PC-9 (cell line): Measurements from ENCODE around the gene PRM3. TPM values are rescaled to one million over a fixed set of nuclear protein-coding genes. Genes with fewer than 3 reads are reported as not detected.

ENCODE experiments used
- BruUV-seq: library from RNA; stranded (reverse); fragments of 400-500 nt; replicated peaks from 2 replicates; lab custom pipeline; 2021; lab: Mats Ljungman, UMichigan
- CTCF ChIA-PET: fragments of 300-600 bp; sonication (Branson Sonifier 250); formaldehyde crosslinking; loops from one replicate; lab custom pipeline; 2022; ENCODE audit warnings: antibody characterized with exemption; lab: Charles Lee
- POLR2A ChIA-PET: fragments of 300-600 bp; sonication (Branson Sonifier 250); formaldehyde crosslinking; loops from one replicate; lab custom pipeline; 2022; ENCODE audit warnings: antibody characterized with exemption; ENCODE audit not compliant: unreplicated experiment; lab: Charles Lee
- DNase-seq, 2 experiments: peaks; one replicate each; pipeline versions ENCODE4 v3.0.0 to v3.0.0-alpha.2; 2015 to 2022; ENCODE audit warnings: mixed read lengths in 1 of 2
- H2AFZ ChIP-seq: fragments of 200-600 bp; sonication (generic); 2 replicates; pipeline ENCODE4 v1.8.1; 2017; ENCODE audit warnings: antibody characterized with exemption
- H3F3A ChIP-seq: fragments of 200-600 bp; sonication (generic); 2 replicates; pipeline ENCODE4 v1.8.1; 2017; ENCODE audit warnings: antibody characterized with exemption, mild to moderate bottlenecking, low read depth; ENCODE audit not compliant: insufficient read depth
- H3K27ac ChIP-seq: fragments of 200-600 bp; sonication (generic); 2 replicates; pipeline ENCODE4 v1.6.1; 2016; ENCODE audit warnings: mixed run types
- H3K27me3 ChIP-seq: fragments of 200-600 bp; sonication (generic); 2 replicates; pipeline ENCODE4 v1.6.1; 2016; ENCODE audit warnings: low read depth, mixed run types; ENCODE audit not compliant: insufficient read depth
- H3K36me3 ChIP-seq: fragments of 200-600 bp; sonication (generic); 2 replicates; pipeline ENCODE4 v1.6.1; 2016; ENCODE audit warnings: low read depth, mixed run types
- H3K4me1 ChIP-seq: fragments of 200-600 bp; sonication (generic); replicated peaks from 2 replicates; pipeline ENCODE4 v1.6.1; 2016; ENCODE audit warnings: mixed run types; ENCODE audit not compliant: insufficient read depth
- H3K4me2 ChIP-seq: fragments of 200-600 bp; sonication (generic); 2 replicates; pipeline ENCODE4 v1.6.1; 2017; ENCODE audit warnings: mixed run types
- H3K4me3 ChIP-seq: fragments of 200-600 bp; sonication (generic); 2 replicates; pipeline ENCODE4 v1.6.1; 2016; ENCODE audit warnings: mixed run types
- H3K79me2 ChIP-seq: fragments of 200-600 bp; sonication (generic); 2 replicates; pipeline ENCODE4 v1.6.1; 2017; ENCODE audit warnings: low read depth, mixed run types
- H3K9me2 ChIP-seq: fragments of 200-600 bp; sonication (generic); 2 replicates; pipeline ENCODE4 v1.8.1; 2017; ENCODE audit warnings: mild to moderate bottlenecking; ENCODE audit not compliant: insufficient read depth
- H3K9me3 ChIP-seq: fragments of 200-600 bp; sonication (generic); 2 replicates; pipeline ENCODE4 v1.8.1; 2016; ENCODE audit warnings: low read depth; ENCODE audit not compliant: insufficient read depth
- H4K20me1 ChIP-seq: fragments of 200-600 bp; sonication (generic); 2 replicates; pipeline ENCODE4 v1.8.1; 2017; ENCODE audit not compliant: insufficient read depth
- CTCF ChIP-seq: fragments of 200-600 bp; sonication (generic); conservative IDR thresholded peaks from 2 replicates; pipeline ENCODE4 v1.6.1; 2017; ENCODE audit warnings: mixed run types, antibody characterized with exemption, mild to moderate bottlenecking, moderate library complexity
- EZH2 ChIP-seq: fragments of 200-600 bp; sonication (generic); IDR thresholded peaks from 2 replicates; pipeline ENCODE4 v1.8.0; 2017; ENCODE audit warnings: antibody characterized with exemption, low read depth
- intact Hi-C: fragments of 100-400 bp; cut with micrococcal nuclease; formaldehyde crosslinking; loops from one replicate; pipeline ENCODE4 v1.10.0; 2022; ENCODE audit not compliant: unreplicated experiment
- total RNA-seq: library from RNA; stranded (reverse); gene quantifications from 2 replicates; pipeline ENCODE4 v1.2.3, GENCODE V29; 2021

Gene PRM3
- total RNA-seq, 1 experiment from 2014 or later: not detected

GRCh38 chr16:11232302-11232851 is 41.1 kb downstream of the PRM3 start:
- intact Hi-C loops: no loop called here
- BruUV-seq: no TSS peak
- Histone ChIP-seq H3K27ac (no peak overlapping the region), H3K4me1 (no peaks in the 10 kb centered on the region), H3K4me3 (no peak overlapping the region), H3K79me2 (no peaks in the 10 kb centered on the region), H3K9me2 (no peaks in the 10 kb centered on the region), H2AFZ (no peak overlapping the region), H3F3A (peaks cover 7% of the 10 kb centered on the region; the same call in 1 of the 2 replicates), H3K36me3 (no peaks in the 10 kb centered on the region), H3K27me3 (no peaks in the 10 kb centered on the region), H3K9me3 (no peaks in the 10 kb centered on the region), H3K4me2 (no peak overlapping the region), H4K20me1 (no peaks in the 10 kb centered on the region)
- TF ChIP-seq CTCF: no peak
- CTCF ChIA-PET: no interaction called here
- POLR2A ChIA-PET: no interaction called here
- no peak for DNase-seq

- TF ChIP-seq EZH2: no peak
- TF ChIP-seq CTCF: no peak
- H3F3A ChIP-seq: peaks cover 7% of the 10 kb centered on the region; the same call in 1 of the 2 replicates
- no peak overlapping the region for H3K27ac ChIP-seq
- DNase-seq: no peak
- POLR2A ChIA-PET: no interaction called here
- H4K20me1 ChIP-seq: no peaks in the 10 kb centered on the region
- no peaks in the 10 kb centered on the region for H3K4me1 ChIP-seq
- H3K79me2 ChIP-seq: no peaks in the 10 kb centered on the region
- CTCF ChIA-PET: no interaction called here
- H3K27me3 ChIP-seq: no peaks in the 10 kb centered on the region
- no TSS peak for BruUV-seq
- intact Hi-C loops: no loop called here
- H3K9me2 ChIP-seq: no peaks in the 10 kb centered on the region
- no peak overlapping the region for H3K4me2 ChIP-seq
- H3K36me3 ChIP-seq: no peaks in the 10 kb centered on the region
- no peak overlapping the region for H2AFZ ChIP-seq
- H3K4me3 ChIP-seq: no peak overlapping the region
- no peaks in the 10 kb centered on the region for H3K9me3 ChIP-seq
These were observed 42.0 kb downstream of the PRM3 start for GRCh38 chr16:11231367-11231970.

- BruUV-seq: no TSS peak
- H2AFZ ChIP-seq: no peak overlapping the region
- H3K9me3 ChIP-seq: no peaks in the 10 kb centered on the region
- H3K36me3 ChIP-seq: no peaks in the 10 kb centered on the region
- no peaks in the 10 kb centered on the region for H4K20me1 ChIP-seq
- no peak overlapping the region for H3K4me2 ChIP-seq
- CTCF ChIA-PET: no interaction called here
- POLR2A ChIA-PET: interaction anchor here (0.7 kb wide), 1 partner anchor 96 kb away, joined by 7 read pairs; no protein-coding TSS in a partner anchor
- peak; percentile 63 to 65 for DNase-seq
- no peaks in the 10 kb centered on the region for H3K27me3 ChIP-seq
- H3K4me1 ChIP-seq: no peaks in the 10 kb centered on the region
- intact Hi-C loops: no loop called here
- no peak overlapping the region for H3K4me3 ChIP-seq
- peaks cover 7% of the 10 kb centered on the region; the same call in 1 of the 2 replicates for H3F3A ChIP-seq
- TF ChIP-seq CTCF: no peak
- H3K9me2 ChIP-seq: no peaks in the 10 kb centered on the region
- no peaks in the 10 kb centered on the region for H3K79me2 ChIP-seq
- no peak overlapping the region for H3K27ac ChIP-seq
These were observed 43.5 kb downstream of the PRM3 start for GRCh38 chr16:11229906-11230305.
